Activated CD4-positive, alpha-beta T cell treated with anti-CD3 and anti-CD28 coated beads, Interleukin-2, amount 50 U/mL, for 16 hours (primary cell): ENCODE results near the gene TOP2A.
A peak's percentile ranks its signal among the peaks of the same experiment; 100 is the strongest.

ENCODE experiments used
- DNase-seq: peaks from one replicate; pipeline ENCODE4 v3.0.0-alpha.2; 2020

TOP2A gene

DNA sequence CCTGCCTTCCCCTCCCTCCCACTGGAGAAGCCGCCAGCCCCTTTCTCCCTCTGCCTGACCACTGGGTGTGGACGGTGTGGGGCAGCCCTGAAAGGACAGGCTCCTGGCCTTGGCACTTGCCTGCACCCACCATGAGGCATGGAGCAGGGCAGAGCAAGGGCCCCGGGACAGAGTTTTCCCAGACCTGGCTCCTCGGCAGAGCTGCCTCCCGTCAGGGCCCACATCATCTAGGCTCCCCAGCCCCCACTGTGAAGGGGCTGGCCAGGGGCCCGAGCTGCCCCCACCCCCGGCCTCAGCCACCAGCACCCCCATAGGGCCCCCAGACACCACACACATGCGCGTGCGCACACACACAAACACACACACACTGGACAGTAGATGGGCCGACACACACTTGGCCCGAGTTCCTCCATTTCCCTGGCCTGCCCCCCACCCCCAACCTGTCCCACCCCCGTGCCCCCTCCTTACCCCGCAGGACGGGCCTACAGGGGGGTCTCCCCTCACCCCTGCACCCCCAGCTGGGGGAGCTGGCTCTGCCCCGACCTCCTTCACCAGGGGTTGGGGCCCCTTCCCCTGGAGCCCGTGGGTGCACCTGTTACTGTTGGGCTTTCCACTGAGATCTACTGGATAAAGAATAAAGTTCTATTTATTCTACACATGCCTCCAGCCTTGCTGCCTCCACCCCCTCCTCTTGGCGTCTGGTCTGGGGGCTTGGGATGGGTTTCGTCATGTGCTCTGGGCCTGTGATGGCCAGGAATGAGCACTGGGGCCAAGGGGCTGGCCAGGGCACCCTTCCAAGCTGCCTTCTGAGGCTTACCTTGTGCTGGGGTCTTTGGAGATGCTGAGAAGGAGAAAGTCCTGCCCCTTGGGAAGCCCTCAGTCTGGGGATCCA is 60.5 kb downstream of the TOP2A start:
- DNase-seq, result no peak

DNA sequence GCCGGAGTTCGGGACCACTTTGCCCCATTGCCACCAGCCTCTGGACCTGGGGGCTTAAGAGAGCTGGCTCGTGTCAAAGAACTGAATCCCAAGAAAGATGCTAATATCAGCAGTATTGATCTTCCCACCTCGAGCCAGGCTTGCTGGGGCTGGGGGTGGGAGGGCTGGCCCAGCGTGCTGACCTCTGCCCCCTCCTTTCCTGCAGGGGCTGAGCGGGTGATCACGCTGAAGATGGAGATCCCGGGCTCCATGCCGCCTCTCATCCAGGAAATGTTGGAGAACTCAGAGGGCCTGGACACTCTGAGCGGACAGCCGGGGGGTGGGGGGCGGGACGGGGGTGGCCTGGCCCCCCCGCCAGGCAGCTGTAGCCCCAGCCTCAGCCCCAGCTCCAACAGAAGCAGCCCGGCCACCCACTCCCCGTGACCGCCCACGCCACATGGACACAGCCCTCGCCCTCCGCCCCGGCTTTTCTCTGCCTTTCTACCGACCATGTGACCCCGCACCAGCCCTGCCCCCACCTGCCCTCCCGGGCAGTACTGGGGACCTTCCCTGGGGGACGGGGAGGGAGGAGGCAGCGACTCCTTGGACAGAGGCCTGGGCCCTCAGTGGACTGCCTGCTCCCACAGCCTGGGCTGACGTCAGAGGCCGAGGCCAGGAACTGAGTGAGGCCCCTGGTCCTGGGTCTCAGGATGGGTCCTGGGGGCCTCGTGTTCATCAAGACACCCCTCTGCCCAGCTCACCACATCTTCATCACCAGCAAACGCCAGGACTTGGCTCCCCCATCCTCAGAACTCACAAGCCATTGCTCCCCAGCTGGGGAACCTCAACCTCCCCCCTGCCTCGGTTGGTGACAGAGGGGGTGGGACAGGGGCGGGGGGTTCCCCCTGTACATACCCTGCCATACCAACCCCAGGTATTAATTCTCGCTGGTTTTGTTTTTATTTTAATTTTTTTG is 61.6 kb downstream of the TOP2A start:
- no peak for DNase-seq

DNA sequence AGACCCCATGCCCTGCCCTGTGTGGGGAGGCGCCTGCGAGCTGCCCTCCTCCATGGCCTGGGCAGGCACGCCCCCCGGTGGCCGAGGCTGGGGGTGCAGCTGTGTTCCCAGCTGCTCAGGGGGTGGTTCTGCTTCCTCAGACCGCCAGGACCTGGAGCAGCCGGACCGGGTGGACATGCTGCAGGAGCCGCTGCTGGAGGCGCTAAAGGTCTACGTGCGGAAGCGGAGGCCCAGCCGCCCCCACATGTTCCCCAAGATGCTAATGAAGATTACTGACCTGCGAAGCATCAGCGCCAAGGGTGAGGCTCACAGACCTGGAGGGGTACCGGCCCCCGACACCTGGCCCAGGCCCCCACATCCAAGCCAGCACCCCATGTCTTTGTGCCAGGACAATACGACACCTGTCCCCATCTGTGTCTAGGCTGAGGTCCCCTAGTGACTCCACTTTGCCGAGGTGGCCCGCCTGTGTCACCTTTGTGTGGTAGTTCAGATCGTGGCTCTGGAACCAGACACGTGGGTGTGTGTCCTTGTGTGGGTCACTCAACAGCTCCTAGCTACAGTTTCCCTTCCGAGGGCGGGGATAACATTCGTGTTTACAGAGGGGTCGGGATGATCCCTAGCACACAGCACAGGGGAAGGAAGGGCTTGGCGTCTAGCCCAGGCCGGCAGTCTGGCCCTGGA is 62.4 kb downstream of the TOP2A start:
- peak; percentile 67 for DNase-seq

DNA sequence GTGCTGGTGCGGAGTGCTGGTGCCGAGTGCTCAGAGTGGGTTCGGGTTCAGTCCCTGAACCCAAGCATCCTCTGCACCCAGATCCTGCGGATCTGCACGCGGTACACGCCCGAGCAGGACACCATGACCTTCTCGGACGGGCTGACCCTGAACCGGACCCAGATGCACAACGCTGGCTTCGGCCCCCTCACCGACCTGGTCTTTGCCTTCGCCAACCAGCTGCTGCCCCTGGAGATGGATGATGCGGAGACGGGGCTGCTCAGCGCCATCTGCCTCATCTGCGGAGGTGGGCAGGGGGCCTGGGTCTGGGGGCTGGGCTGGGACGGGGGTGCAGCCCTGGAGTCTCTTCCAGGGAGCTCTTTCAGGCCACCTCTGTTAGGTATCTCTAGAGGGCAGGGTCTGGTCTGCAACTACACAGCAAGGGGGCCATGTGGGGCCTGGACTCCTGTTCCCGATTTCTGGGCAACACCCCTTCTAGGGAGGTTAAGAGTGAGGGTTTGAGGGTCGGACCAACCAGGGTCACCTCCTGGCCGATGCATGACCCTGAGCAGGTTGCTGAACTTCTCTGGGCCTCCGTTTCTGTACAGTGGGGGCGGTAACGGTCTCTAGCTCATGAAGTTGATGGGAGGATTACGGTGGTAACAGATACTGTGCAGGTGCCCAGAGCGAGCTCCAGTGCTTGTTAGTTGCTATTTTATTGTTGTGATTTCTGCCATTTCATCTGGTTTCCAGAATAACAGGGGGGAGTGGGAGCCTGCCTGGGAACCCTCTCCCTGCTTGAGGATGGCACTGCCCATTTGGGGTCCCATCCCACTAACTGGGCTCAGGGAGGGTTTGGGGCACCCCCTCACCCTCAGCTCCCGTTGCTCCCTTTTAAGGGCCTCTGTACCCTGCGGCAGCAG is 63.2 kb downstream of the TOP2A start:
- DNase-seq, result no peak

DNA sequence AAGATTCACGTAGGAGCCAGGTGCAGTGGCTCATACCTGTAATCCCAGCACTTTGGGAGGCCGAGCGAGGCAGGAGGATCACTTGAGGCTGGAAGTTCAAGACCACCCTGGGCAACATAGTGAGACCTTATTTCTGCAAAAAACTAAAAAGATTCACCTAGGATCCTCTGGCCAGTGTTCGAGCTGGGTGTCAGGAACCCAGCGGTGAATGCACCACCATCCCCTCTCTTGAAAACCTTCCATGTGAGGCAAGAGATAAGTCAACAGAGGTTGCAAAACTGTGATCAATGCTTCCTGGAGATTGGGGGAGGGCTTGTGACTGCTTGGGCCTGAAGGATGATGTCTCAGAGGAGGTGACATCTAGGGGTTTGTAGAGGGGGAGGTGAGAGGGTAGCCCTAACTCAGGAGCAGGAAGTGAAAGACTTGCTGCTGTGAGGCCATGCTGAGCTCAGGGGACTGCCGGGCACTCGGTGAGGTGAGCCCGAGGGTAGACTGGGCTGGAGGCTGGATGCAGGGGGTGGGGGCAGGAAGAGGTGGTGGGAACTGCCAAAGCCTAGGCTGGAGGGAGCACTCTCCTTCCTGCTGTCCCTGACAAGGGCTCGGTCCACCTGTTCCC is 64.8 kb downstream of the TOP2A start:
- DNase-seq, result no peak

DNA sequence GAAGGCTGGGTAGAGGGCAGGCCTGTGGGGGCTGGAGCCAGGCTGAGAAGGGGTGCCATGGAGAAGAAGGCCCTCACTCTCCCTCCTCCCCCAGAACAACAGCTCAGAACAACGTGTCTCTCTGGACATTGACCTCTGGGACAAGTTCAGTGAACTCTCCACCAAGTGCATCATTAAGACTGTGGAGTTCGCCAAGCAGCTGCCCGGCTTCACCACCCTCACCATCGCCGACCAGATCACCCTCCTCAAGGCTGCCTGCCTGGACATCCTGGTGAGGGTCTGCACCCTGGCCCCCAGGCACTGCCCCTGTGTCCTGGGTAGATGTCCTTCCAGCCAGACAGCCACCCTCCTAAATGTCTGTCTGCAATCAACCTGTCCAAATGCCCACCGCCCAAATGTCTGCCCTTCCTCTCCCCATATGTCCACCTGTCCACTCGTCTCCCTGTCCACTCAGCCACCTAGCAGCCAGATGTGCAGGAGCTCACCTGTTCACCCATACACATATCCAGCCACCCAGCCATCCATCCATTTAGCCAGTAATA is 65.4 kb downstream of the TOP2A start:
- DNase-seq, result no peak

DNA sequence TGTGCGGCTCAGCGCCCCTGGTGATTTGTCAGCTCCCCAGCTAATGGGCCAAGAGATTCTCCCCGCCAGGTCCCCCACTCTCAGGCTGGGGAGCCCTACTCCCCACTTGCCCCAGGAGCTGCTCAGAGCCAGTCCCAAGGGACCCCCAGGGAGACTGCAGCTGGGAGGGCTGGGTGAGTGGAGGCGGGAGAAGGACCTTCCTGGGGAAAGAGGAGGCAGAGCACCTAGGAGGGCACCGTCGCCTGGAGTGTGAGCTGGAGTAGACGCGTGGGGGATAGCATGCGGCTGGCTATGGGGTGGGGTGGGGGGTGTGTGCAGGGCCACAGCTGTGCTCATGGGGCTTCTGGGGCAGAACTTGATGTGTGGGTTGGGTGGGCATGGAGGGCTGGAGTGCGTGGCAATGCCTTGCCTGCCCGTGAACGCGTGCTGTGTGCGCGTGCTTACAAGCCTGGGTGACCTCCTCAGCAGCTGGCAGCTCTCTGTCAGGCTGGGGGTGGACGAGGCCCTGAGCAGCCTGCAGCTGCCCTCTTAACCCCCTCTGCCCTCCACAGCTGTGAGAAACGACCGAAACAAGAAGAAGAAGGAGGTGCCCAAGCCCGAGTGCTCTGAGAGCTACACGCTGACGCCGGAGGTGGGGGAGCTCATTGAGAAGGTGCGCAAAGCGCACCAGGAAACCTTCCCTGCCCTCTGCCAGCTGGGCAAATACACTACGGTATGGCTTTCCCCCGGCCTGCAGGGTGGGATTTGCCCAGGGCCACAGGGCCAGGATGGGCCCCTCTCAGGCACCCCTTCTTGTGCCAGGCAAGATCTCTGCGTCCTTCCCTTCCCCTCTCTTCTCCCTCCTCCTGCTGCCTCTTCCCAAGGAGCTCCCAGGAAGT is 66.1 kb downstream of the TOP2A start:
- DNase-seq, result no peak

DNA sequence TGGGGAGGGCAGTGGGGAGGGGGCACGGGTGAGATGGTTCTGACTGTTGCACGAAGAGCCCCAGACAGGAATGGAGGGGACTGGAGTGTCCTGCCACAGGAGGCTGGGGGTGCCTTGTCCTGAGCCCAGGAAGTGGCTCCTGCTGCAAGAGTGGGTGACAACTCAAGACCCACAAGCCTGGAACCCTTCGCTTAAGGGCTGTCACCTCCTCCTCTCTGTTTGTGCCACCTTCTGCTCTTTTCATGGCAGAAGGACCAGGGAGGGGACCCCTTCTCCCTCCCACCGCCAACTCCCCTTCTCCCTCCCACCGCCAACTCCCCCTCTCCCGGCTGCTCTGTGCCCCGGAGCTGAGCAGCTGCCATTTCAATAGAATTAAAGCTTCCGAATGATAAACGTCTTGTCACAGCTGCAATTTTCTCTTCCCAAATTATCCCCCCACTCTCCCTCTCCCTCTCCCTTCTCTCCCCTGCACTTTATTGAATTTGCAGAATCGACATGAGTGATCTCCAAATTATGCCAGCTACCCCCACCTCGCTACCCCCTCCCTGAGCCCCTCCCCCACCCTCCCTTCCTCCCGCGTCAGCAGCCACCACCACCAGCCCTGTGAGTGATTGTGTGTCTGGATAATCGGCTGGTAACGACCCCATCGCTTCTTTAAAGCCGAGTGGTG is 66.9 kb downstream of the TOP2A start:
- no peak for DNase-seq

DNA sequence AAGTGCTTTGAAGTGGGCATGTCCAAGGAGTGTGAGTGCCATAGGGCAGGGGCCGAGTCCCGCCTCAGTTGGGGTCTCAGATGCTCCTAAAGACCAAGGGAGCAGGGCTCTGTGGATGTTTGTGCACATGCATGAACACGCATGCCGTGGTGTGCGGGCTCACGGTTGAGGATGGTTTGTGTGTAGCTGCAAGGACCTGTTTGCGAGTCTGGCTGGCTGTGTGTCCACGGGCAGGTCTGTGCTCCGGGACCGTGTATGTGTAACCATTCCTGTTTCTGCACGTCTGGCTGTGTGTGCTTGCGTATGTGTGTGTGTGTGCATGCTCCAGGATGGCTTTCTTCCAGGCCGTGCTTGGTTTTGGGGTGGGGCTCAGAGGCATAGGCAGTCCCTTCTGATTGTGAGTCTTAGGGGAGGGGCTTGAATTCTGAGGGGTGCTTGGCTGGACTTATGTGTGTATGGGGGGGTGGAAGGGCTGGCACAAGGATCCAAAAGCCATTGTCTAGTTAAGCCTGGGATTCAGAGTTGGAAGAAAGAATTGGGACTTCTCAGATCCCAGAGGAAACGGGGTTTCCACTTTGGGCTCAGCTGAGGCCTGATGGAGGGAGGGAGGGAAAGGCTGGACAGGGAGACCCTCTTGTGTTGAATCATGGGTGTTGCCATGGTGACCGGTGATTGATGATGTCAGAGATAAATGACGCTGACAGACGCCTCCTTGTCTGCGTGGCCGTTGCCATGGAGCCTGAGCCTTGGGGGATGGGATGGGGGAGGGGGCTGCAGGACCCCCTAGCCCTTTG is 67.6 kb downstream of the TOP2A start:
- no peak for DNase-seq

DNA sequence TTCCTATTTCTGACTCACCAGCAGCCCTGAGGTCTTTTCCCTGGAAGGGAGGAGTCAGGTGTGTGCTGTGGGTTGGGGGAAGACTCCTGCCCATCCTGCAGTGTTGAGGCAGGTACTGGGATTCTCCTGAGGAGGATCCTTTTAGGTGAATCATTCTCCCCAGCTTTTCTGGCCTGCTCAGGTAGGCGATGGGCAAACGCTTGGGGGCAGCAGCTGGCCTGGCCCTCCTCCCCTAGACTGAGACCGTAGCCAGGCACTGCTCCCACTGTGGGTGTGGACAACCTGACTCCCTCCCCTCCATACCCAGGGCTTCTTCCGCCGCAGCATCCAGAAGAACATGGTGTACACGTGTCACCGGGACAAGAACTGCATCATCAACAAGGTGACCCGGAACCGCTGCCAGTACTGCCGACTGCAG is 68.2 kb downstream of the TOP2A start:
- DNase-seq, result no peak

DNA sequence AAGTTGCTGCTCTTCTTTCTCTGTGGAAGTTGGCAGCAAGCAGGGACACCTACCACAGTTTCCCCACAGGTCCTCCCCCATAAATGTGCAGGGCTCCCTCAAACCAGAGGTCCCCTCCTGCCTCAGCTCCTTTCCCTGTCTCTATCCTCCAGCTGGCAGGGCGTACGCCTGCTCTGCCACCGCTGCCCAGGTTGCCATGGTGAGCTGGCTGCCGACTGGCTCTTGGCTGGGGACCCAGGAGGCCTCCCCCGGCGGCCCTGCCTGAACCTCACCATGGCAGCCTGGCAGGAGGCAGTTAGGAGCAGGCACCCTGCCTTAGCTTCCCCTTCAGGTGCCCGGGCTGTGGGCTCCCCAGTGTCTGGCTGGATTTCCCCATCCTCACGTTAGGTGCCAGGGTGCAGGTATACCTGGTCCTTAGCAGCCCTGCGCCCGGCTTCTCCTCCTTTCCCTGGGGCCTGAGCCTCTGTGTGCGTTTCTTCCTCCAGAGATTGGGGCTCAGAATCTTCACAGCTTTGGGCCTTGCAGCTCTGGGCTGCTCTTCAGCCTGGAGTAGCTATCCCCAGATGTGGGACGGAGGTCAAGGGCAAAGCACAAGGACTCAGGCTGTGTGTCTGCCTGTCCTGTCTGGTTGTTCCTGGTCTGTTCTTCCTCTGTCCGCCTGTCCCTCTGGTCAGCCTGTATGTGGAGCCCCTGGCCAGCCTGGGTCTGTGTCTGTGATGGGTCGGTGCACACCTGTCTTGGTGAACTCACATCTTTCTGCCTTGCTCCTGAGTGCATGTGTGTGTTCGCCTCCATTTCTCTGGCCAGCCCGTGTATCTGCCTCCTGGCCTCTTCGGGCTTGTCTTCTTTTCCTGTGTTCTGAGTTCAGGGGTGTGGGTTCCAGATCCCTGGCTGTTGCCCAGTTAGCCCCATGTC is 68.9 kb downstream of the TOP2A start:
- no peak for DNase-seq

DNA sequence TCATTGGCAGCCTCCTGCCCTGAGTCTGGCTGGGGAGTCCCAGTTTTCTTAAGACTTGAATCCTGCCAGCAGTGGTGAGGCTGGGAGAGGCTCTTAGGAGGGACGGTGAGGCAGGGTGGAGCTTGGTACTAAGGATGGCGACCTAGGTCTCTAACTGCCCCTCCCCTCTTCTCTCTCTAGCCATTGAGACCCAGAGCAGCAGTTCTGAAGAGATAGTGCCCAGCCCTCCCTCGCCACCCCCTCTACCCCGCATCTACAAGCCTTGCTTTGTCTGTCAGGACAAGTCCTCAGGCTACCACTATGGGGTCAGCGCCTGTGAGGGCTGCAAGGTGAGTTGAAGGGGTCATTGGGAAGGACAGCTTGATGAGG is 69.6 kb downstream of the TOP2A start:
- DNase-seq, result no peak

DNA sequence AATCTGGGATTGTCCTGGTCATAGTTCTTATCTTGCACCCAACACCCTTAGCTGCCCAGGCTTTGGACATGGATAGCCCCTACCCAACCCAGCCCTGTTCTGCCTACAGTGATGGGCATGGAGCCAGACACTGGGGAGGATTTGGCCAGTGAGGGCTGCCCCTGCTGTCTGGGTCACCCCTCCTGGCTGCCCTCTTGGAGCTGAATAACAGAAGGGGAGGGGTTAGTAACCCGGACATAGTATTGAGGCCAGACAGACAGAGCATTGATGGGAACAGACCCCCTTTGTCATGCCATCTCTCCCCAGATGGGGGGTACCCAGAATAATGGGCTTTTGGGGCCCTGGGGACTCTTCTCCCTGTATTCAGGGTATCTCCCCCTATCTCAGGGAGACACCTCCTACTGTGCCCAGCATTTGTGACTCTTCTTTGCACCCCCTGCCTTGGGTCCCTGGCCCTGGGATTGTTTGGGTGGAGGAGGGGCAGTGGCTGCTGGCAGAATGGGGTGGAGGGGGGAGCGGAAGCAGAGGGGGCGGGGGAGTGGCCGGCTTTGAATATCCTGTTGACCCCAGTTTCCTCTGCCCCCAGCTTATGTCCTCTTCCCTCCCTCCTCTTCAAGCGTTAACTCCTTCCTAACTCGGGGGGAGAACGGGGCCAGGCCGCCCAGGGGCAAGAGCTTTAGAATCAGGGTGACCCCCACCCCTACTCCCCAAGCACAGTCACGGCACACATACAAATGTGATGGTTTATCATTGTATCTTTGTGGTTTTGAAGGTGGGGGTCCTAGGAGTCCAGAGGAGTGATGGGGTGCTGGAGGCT is 70.2 kb downstream of the TOP2A start:
- DNase-seq, result no peak

DNA sequence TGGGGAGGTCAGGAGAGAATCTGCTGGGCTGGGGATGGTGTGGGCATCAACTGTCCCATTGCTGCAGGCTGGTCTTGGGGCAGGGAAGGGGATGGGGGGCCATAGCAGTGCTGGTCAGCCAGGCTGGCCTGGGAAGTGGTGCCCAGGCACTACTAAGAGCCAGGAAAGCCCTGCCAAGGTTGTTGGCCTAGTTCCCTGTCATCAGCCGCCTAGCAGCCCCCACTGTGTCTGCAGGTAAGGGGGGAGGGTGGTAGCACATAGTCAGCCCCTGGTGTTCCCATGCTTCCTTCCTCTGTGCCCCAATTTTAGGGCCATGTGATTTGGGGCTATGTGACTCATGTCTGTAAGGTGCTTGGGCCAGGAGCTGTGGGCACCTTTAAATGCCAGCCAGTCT is 70.9 kb downstream of the TOP2A start:
- DNase-seq, result no peak

DNA sequence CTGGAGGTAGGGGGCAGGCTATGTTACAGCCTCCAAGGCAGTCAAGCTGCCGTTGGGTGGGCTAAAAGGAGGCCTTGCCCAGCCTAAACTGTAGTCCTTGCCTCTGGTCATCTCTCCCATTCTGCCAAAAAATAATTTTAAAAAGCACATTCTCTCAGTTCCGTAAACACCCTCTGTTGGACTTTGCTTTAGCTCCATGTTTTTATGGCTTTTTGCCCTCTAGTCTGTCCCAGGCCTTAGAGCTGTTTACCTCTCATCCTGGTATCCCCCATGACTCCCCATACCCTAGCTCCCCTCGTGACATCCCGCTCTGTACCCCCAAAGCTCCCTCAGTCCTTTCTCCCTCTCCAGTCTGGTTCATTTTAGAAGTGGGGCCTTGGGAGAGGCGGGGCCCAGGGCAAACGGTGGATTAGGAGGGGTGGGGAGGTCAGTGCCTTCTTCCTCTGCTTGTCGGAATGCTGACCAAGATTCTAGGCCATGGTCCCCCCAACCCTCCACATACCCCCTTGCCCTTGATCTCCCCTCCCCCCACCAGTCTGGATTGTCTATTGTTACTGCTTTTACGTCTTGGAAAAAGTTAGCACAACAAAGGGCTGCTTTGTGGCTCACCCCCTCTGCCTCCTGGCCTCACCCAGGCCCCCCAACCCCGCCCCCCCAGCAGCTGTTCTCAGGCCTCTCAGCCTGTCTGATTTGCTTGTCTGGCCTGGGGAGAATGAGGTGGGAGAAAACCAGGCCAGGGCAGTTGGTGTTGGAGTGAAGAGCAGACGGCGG is 71.5 kb downstream of the TOP2A start:
- no peak for DNase-seq
